ENCODE measurements around the gene SOD3.

Gene SOD3

GRCh38 chr4:24843096-24843495 lies 47.7 kb downstream of the SOD3 start:
- Mint-ChIP-seq H3K27ac (ENCODE audit: low read depth) (no peak overlapping the region), H3K4me1 (no peaks in the 10 kb centered on the region), H3K27me3 (no peaks in the 10 kb centered on the region), H3K4me3 (no peak overlapping the region), H3K36me3 (ENCODE audit: insufficient read depth) (no peaks in the 10 kb centered on the region), H3K9me3 (no peaks in the 10 kb centered on the region)
- no peak for DNase-seq (ENCODE audit: low spot score in 2 of 2)
- ATAC-seq (replicated peaks; ENCODE audit: extremely low read depth, poor library complexity, severe bottlenecking), result no peak

- H3K27me3 Mint-ChIP-seq, result no peaks in the 10 kb centered on the region
- H3K4me1 Mint-ChIP-seq, result no peaks in the 10 kb centered on the region
- H3K4me3 Mint-ChIP-seq, result no peak overlapping the region
- H3K36me3 Mint-ChIP-seq (ENCODE audit: insufficient read depth), result no peaks in the 10 kb centered on the region
- no peak for ATAC-seq (replicated peaks; ENCODE audit: extremely low read depth, poor library complexity, severe bottlenecking)
- no peaks in the 10 kb centered on the region for H3K9me3 Mint-ChIP-seq
- no peak for DNase-seq (ENCODE audit: low spot score in 2 of 2)
- H3K27ac Mint-ChIP-seq (ENCODE audit: low read depth), result no peak overlapping the region
Observed at GRCh38 chr4:24845132-24845531, 49.8 kb downstream of the SOD3 start.

GRCh38 chr4:24845902-24846301 lies 50.5 kb downstream of the SOD3 start:
- Mint-ChIP-seq H3K4me1 (no peaks in the 10 kb centered on the region), H3K4me3 (no peak overlapping the region), H3K9me3 (no peaks in the 10 kb centered on the region), H3K36me3 (ENCODE audit: insufficient read depth) (no peaks in the 10 kb centered on the region), H3K27ac (ENCODE audit: low read depth) (no peak overlapping the region), H3K27me3 (no peaks in the 10 kb centered on the region)
- ATAC-seq (replicated peaks; ENCODE audit: extremely low read depth, poor library complexity, severe bottlenecking), result no peak
- DNase-seq (ENCODE audit: low spot score in 2 of 2), result no peak

GRCh38 chr4:24846716-24847115 lies 51.3 kb downstream of the SOD3 start:
- Mint-ChIP-seq H3K36me3 (ENCODE audit: insufficient read depth) (no peaks in the 10 kb centered on the region), H3K9me3 (no peaks in the 10 kb centered on the region), H3K4me1 (no peaks in the 10 kb centered on the region), H3K27me3 (no peaks in the 10 kb centered on the region), H3K4me3 (no peak overlapping the region), H3K27ac (ENCODE audit: low read depth) (no peak overlapping the region)
- ATAC-seq (replicated peaks; ENCODE audit: extremely low read depth, poor library complexity, severe bottlenecking) (no peak), DNase-seq (ENCODE audit: low spot score in 2 of 2) (no peak)

- Mint-ChIP-seq H3K27me3 (no peaks in the 10 kb centered on the region), H3K4me1 (no peaks in the 10 kb centered on the region), H3K27ac (ENCODE audit: low read depth) (no peak overlapping the region), H3K36me3 (ENCODE audit: insufficient read depth) (no peaks in the 10 kb centered on the region), H3K9me3 (no peaks in the 10 kb centered on the region), H3K4me3 (no peak overlapping the region)
- DNase-seq (ENCODE audit: low spot score in 2 of 2), result no peak
- ATAC-seq (replicated peaks; ENCODE audit: extremely low read depth, poor library complexity, severe bottlenecking), result no peak
Observed at GRCh38 chr4:24849351-24849750, 54.0 kb downstream of the SOD3 start.

GRCh38 chr4:24849756-24850155 lies 54.4 kb downstream of the SOD3 start:
- Mint-ChIP-seq H3K9me3 (no peaks in the 10 kb centered on the region), H3K4me3 (no peak overlapping the region), H3K4me1 (no peaks in the 10 kb centered on the region), H3K36me3 (ENCODE audit: insufficient read depth) (no peaks in the 10 kb centered on the region), H3K27me3 (no peaks in the 10 kb centered on the region), H3K27ac (ENCODE audit: low read depth) (no peak overlapping the region)
- no peak for ATAC-seq (replicated peaks; ENCODE audit: extremely low read depth, poor library complexity, severe bottlenecking)
- no peak for DNase-seq (ENCODE audit: low spot score in 2 of 2)
